HG03469 (cell line): Measurements from ENCODE around the gene VEPH1.

Experiments
- ATAC-seq: cut with Tn5 transposase; IDR thresholded peaks from one replicate; pipeline ENCODE4 v1.9.1; 2021; ENCODE audit warnings: mild to moderate bottlenecking, moderate library complexity, moderate number of reproducible peaks; ENCODE audit not compliant: unreplicated experiment

Gene VEPH1

GRCh38 chr3:157276801-157277200 lies 226.4 kb downstream of the VEPH1 start:
- ATAC-seq, result no peak

DNA sequence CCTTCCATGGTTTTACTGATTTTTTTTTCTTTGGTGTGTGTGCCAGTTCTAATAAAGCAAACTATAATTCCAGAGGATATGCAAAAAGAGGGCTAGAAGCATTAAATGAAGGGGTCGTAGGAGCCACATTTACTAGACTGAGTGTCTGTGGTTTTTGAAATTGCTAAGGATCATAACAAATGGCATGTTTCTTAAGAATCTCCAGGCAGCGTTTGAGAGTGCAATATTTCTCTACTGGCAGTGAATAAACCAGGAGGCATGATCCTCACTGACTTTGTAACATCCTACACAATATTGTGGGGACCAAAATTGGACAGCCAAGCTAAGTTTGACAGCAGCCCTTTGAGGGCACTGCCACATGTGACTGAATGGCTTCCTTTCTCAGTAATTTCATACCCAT lies 227.4 kb downstream of the VEPH1 start:
- no peak for ATAC-seq

DNA sequence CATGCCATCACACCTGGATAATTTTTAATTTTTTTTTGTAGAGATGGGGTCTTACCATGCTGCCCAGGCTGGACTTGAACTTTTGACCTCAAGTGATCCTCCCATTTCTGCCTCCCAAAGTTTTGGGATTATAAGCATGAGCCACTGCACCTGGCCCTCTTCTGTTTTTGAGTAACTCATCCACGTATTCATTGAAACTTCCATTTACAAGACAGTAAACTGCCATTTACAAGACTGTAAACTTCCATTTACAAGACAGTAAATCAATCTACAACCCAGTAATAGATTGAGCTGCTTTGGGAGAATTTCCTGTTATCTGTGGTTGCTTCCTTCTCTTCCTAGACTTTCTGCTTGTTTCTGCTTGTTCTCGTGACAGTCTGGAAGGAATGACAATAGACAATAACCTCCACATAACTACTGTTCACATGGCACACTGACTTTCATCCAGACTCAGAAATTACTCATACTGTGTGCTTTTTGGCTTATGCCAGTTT lies 228.5 kb downstream of the VEPH1 start:
- ATAC-seq, result no peak

GRCh38 chr3:157271283-157271882 lies 231.8 kb downstream of the VEPH1 start:
- no peak for ATAC-seq

GRCh38 chr3:157268026-157268425 lies 235.2 kb downstream of the VEPH1 start:
- ATAC-seq, result no peak

GRCh38 chr3:157265931-157266330 lies 237.3 kb downstream of the VEPH1 start:
- ATAC-seq, result no peak

DNA sequence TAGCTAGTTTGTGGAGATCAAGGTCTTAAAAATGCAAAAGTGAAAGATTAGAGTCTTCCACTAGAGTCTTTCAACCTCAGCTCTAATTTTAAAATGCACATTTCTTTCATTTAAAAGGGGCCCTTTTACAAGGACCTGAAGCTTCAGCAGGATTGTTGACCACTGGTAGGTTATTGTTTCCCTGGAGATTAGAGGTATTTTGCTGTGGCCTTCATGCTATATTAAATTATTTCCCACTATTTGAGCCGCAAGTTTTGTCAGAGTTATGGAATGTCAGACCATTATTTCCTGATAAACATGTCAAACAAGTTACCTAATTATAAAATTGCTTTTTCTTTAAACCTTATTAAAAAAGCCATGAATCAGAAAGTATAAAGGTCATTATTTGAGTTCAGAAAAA lies 240.2 kb downstream of the VEPH1 start:
- no peak for ATAC-seq

GRCh38 chr3:157261000-157261399 lies 242.2 kb downstream of the VEPH1 start:
- no peak for ATAC-seq

DNA sequence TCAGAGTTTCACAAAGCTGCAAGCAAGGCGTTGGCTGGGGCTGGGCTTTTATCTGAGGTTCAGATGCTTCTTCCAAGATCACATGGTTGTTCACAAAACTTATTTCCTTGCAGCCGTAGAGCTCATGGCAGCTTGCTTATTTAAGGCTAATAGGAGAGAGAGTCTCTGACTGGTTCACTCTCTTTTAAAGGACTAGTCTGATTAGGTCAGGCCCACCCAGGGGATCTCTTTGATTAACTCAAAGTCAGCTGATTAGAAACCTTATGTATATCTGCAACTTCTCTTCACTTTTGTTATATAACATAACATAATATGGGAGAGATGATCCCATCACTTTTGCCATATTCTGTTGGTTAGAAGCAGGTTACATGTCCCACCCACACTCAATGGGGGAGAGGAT lies 243.4 kb downstream of the VEPH1 start:
- ATAC-seq, result no peak

GRCh38 chr3:157257101-157257500 lies 246.1 kb downstream of the VEPH1 start:
- ATAC-seq, result no peak

DNA sequence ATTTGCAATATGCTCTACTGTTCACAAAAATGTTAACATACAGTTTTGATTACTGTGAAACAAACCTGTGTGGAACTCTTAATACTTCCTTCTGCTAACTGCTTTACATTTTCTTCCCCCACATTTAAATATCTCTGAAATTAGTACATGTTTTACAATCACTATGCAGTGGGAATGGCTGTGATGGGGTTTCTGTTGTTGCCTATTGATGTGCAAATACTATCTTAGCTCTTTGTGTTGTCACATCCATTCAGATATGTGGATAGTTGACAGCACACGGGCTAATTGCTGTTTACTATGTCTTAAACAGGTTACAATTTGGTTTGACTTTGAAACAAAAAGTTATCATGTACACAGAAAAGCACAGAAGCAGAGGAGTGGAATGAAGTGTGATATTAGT lies 247.4 kb downstream of the VEPH1 start:
- ATAC-seq, result no peak

DNA sequence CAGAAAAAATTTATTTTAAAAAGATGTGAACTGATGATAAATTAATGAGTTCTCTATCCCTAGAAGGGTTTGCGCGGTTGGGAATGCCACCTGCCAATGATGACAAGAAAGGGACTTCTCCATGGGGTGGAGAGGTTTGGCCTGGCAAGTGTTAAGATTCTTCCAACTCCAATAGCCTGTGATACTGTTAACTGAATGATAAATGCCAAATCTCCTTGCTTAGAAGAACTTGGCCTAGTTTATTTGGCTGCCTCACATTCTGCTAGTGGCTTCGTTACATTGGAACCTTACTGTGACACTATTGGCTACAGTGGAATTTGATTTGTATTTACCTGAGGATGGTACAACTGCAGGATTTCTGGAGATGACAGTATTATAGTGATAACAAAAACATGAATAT lies 251.5 kb downstream of the VEPH1 start:
- no peak for ATAC-seq

DNA sequence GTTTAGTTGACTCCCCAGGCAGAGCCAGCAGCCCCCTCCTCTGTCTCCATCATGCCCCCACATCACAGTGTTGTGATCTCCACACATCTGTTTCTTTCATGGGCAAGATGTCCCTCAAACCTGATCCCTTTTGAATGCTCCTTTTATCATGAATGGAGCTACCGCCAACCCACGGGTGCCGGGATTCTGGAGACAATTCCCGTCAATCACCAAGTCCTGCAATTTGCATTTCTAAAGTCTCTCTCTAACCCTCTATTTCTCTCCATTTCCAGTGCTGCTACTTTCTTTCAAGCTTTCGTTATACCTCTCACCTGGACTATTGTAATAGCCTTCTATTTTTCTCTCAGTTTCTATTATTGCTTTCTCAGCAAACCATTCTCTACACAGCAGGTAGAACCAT lies 253.6 kb downstream of the VEPH1 start:
- no peak for ATAC-seq

- no peak for ATAC-seq
Observed at GRCh38 chr3:157248590-157249422, 254.4 kb downstream of the VEPH1 start.

GRCh38 chr3:157247391-157247790 lies 255.8 kb downstream of the VEPH1 start:
- no peak for ATAC-seq

- ATAC-seq, result no peak
Observed at GRCh38 chr3:157242836-157243235, 260.4 kb downstream of the VEPH1 start.

- no peak for ATAC-seq
Observed at GRCh38 chr3:157241599-157241998, 261.6 kb downstream of the VEPH1 start.

DNA sequence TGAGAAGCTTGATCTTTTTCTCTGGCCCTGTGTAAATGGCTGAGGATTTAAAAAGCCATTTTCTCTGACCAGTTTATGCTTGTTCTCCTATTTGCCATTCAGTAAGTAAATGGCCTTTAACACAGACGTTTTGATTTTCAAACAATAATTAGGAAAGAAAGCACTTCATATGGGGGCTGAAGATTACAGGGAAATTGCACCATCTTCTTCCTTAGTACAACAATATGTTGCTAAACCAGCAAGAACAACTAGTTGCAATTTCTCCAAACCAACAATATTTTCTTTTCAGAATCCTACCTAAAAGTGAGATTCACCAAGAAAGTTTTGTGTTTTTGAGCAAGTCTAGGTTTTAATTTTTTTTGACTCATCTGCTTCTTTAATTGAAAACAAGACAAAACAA lies 262.8 kb downstream of the VEPH1 start:
- no peak for ATAC-seq

DNA sequence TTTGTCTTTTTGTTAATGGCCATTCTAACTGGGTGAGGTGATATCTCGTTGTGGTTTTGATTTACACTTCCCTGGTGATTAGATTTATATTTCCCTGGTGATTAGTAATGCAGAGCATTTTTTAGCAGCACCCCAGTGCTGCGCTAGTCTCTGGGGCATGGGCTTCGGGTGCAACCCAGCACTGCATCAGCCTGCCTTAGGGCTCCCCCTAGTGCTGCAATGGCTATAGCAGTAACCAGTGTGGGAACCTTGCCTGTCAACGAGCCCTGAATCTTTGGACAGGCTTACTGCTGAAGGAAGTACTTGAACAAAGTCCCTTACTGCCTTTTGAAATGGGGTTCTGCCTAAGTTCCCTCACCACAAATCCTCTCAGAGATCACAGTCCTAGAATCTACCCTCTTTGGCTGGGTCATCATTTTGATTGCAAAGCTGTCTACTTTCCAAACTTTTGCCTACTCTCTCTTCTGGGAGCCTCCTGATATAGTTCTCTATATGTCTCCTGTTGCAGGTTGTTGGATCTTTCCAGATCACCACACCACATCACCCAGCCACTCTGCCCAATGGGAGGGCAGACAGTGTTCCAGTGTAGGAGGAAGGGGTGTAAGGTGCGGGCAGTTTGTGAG lies 264.0 kb downstream of the VEPH1 start:
- peak; percentile 99 for ATAC-seq

- ATAC-seq, result no peak
Observed at GRCh38 chr3:157238457-157238856, 264.8 kb downstream of the VEPH1 start.

- ATAC-seq, result no peak
Observed at GRCh38 chr3:157237886-157238285, 265.3 kb downstream of the VEPH1 start.

DNA sequence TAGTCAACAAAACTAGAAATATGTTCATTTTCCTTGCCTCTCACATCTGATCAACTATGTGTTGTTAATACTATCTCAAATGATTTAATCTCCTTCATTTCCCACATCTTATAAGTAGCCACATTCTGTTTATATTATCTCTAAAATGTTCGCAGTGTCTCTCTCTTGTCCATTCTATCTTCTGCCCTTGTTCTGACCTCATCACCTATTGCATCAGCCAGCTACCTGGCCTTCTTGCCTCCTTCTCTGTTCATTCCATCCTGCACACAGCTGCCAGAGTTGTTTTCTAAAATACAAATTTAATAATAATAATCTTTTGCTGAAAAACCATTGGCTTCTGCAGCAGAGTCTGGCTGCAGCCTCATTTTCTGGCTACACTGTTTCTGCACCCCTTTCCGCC lies 267.9 kb downstream of the VEPH1 start:
- no peak for ATAC-seq
